IPS DF 6.9 (cell line): ENCODE results near the gene SH3GLB1.

Source experiments
- DNase-seq: peaks from one replicate; pipeline ENCODE4 v3.0.0-alpha.2; 2013; ENCODE audit warnings: low read depth, low spot score
- H3K27ac ChIP-seq: one replicate; pipeline ENCODE4 v1.5.1; 2013; ENCODE audit warnings: low read length, control low read depth
- H3K27me3 ChIP-seq: 2 replicates; pipeline ENCODE4 v1.6.1; 2013; ENCODE audit warnings: mild to moderate bottlenecking, low read length; ENCODE audit not compliant: control insufficient read depth, insufficient read depth
- H3K36me3 ChIP-seq: 2 replicates; pipeline ENCODE4 v1.6.1; 2013; ENCODE audit warnings: low read length; ENCODE audit not compliant: control insufficient read depth, insufficient read depth
- H3K4me1 ChIP-seq: 2 replicates; pipeline ENCODE4 v1.6.1; 2013; ENCODE audit warnings: low read length; ENCODE audit not compliant: control insufficient read depth, insufficient read depth
- H3K4me3 ChIP-seq: 2 replicates; pipeline ENCODE4 v1.5.1; 2013; ENCODE audit warnings: mild to moderate bottlenecking, low read length
- H3K9me3 ChIP-seq: 2 replicates; pipeline ENCODE4 v1.6.1; 2013; ENCODE audit warnings: low read length, inconsistent platforms; ENCODE audit not compliant: control insufficient read depth, insufficient read depth
- WGBS: extraction: QIAGEN DNeasy Blood & Tissue Kit; methylation state at CpG from one replicate; pipeline ENCODE4 v1.1.7; 2013; ENCODE audit warnings: mixed read lengths, missing lambda C conversion rate; ENCODE audit not compliant: insufficient read length, insufficient coverage; 5-methylcytosine and 5-hydroxymethylcytosine counted together

SH3GLB1 gene

DNA sequence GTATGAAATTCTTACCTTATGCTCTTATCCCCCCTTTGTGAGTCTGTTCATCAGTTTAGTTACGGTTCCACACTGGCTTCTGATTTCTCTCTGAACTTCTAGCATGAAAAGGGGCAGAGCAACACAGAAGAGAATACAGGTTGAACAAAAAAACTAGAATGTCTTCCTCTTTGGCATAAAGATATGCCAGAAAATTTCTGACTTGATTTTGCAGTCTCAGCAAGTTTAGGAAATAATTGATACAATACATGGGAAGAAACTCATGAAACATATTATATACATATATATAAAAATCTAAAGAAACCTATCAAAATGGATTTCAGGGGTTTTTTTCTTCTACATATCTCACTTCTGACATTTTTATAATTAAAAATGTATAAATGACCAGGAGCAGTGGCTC, 27.0 kb downstream of the SH3GLB1 start:
- Histone ChIP-seq H3K36me3 (peaks cover 4% of the 10 kb centered on the region; the same call in 1 of the 2 replicates), H3K27ac (no peak overlapping the region), H3K27me3 (no peaks in the 10 kb centered on the region), H3K9me3 (no peaks in the 10 kb centered on the region), H3K4me1 (no peaks in the 10 kb centered on the region), H3K4me3 (no peak overlapping the region)
- no peak for DNase-seq
- no CpG with 5 or more reads among the region's 1 CpG for WGBS

DNA sequence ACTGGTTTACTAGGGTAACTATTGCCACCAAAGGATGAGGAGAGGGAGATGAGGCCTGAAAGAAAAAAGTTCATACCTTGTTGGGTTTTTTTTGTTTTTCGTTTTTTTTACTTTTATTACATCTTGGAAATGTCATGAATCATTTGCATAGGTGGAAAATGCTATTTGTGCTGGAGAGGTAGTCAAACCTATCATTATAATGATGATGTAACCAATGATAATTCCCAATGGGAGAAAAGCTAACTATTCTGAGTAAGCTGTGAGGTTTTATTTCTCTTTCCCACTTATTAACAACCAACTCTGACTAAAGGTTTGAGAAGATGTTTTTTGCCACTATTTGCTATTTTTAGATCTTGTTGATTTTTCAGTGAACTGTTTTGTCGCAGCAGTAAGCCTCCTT, 29.0 kb downstream of the SH3GLB1 start:
- Histone ChIP-seq H3K4me1 (no peaks in the 10 kb centered on the region), H3K27me3 (no peaks in the 10 kb centered on the region), H3K27ac (no peak overlapping the region), H3K4me3 (no peak overlapping the region), H3K36me3 (peaks cover 4% of the 10 kb centered on the region; the same call in 1 of the 2 replicates), H3K9me3 (no peaks in the 10 kb centered on the region)
- WGBS, result no CpG with 5 or more reads among the region's 2 CpGs
- no peak for DNase-seq

DNA sequence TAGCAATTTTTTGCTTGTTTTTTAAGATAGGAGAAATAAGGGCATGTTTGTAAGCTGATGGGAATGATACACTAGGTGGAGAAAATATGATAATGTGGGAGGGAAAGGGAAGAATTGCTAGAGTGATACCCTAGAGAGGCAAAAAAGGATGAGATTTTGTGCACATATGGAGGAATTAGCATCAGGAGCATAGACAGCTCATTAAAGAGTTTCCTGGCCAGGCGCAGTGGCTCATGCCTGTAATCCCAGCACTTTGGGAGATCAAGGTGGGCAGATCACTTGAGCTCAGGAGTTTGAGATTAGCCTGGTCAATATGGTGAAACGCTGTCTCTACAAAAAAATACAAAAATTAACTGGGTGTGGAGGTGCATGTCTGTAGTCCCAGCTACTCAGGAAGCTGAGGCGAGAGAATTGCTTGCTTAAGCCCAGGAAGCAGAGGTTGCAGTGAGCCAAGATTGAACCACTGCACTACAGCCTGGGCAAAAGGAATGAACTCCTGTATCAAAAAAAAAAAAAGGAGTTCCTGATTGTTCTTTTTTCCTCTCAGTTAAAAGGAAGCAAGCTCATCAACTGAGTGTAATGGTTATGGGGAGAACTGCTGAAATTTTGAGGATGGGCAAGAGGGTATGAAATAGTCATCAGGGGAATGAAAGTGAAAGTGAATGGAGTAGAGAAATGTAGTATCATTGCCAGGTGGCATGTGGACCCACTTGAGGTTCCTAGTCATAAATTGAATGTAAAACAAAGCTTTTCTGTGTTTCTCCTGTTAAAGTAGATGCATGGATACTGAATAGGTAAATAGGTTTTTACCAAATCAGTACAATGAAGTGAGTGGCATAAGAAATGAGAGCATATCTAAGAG, 35.5 kb downstream of the SH3GLB1 start:
- Histone ChIP-seq H3K9me3 (no peaks in the 10 kb centered on the region), H3K4me3 (no peak overlapping the region), H3K36me3 (peaks cover 4% of the 10 kb centered on the region; the same call in 1 of the 2 replicates), H3K4me1 (no peaks in the 10 kb centered on the region), H3K27ac (no peak overlapping the region), H3K27me3 (no peaks in the 10 kb centered on the region)
- no peak for DNase-seq
- no CpG with 5 or more reads among the region's 3 CpGs for WGBS

DNA sequence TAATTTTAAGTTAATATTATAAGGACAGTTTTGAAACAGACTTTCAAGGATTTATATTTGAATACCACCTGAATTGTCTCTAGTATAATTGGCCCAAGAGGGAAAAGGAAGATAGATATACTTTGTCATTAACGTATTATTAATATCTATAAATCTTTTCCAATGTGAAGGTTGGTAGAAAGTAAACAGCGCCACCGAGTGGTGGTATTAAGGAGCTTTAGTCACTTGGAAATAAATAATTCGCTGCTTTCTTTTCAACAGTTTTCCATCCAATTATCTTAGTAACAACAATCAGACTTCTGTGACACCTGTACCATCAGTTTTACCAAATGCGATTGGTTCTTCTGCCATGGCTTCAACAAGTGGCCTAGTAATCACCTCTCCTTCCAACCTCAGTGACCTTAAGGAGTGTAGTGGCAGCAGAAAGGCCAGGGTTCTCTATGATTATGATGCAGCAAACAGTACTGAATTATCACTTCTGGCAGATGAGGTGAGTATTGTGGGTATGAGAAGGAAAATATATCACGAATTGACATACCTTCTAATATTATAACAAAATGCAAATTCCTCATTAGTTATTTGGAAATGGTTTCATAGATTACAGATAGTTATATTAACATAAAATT, 37.7 kb downstream of the SH3GLB1 start:
- WGBS, result no CpG with 5 or more reads among the region's 6 CpGs
- H3K36me3 ChIP-seq, result no peaks in the 10 kb centered on the region; the same call in 1 of the 2 replicates

DNA sequence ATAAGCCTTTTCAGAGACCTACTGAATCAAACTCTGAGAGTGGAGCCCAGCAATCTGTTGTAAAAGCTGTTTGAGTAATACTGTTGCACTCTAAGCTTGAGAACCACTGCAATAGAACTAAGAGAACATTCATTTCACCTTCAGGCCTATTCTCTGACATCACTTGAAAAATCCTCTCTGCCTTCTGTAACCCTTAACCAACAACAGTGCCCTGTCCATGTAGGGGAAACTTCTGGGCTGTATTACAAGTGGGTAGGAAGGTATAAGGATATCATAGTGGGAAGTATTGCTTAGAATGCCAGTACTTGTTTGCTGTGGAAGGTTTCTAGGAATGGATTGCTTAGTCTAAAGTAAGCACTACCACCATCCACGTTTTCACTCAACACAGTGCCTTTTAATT, 42.9 kb downstream of the SH3GLB1 start:
- Histone ChIP-seq H3K4me3 (no peak overlapping the region), H3K27me3 (no peaks in the 10 kb centered on the region), H3K27ac (no peak overlapping the region), H3K4me1 (no peaks in the 10 kb centered on the region), H3K9me3 (no peaks in the 10 kb centered on the region), H3K36me3 (no peaks in the 10 kb centered on the region; the same call in 1 of the 2 replicates)
- DNase-seq, result no peak
- no CpG with 5 or more reads among the region's 1 CpG for WGBS

More for the DNA sequence above, 37.7 kb downstream of the SH3GLB1 start:
- Histone ChIP-seq H3K27ac (no peak overlapping the region), H3K27me3 (no peaks in the 10 kb centered on the region), H3K9me3 (no peaks in the 10 kb centered on the region), H3K4me3 (no peak overlapping the region), H3K4me1 (no peaks in the 10 kb centered on the region)
- no peak for DNase-seq

DNA sequence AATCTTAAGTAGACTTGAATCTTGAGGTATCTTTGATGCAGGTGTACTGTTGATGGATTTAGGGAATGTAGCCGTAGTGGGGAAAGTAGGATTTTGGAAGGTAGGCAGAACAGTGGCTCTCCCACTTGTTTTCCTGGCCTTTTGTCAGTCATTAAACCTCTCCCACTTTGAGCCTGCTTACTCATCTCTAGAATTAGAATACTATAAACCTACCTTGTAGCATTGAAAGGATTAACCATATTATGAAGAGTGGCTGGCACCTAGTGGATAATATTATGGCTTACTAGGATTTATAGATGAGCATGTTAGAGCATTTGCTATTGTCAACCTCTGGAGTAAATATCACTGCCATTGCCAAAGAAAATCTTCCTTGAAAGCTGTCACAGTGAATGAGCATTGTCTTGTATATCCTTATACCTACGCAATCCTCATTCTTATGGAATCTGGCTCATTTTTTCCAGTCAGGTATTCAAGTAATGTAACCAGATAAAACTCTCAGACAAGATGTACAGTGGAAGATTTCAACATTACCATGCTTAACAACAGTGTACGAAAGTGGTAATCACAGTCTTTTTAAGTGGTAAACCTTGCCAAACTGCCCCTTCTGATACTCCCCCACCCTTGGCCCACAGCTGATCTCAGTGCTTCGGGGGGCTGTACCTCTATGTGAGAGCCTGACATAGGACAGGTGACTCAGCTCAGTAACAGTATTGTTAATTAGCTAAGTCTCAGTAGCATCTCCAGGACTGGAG, 44.4 kb downstream of the SH3GLB1 start:
- no peak overlapping the region for H3K4me3 ChIP-seq
- H3K27ac ChIP-seq, result no peak overlapping the region
- no peaks in the 10 kb centered on the region for H3K9me3 ChIP-seq
- H3K27me3 ChIP-seq, result no peaks in the 10 kb centered on the region
- no peaks in the 10 kb centered on the region; the same call in 1 of the 2 replicates for H3K36me3 ChIP-seq
- no peaks in the 10 kb centered on the region for H3K4me1 ChIP-seq
- no peak for DNase-seq
- WGBS, result no CpG with 5 or more reads among the region's 4 CpGs

DNA sequence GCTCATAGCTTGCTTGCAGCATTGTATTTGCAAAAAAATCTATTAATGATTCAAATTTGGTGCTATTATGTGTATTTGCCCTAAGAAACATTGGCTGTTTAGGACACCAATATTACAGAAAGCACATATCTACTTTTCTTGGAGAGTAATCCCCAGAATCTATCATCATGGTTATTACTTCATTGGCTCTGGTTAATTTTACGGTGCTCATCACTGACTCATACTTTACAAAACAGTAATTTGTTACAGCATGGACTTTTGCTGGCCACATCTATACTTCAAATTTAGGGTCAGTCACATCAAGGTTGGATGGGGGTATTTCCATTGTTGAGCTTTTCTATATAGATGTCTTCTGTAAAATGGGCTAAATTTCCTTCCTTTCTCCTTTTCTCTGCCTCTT, 45.7 kb downstream of the SH3GLB1 start:
- Histone ChIP-seq H3K27ac (no peak overlapping the region), H3K4me3 (no peak overlapping the region), H3K36me3 (no peaks in the 10 kb centered on the region; the same call in 1 of the 2 replicates), H3K9me3 (no peaks in the 10 kb centered on the region), H3K27me3 (no peaks in the 10 kb centered on the region), H3K4me1 (peaks cover 2% of the 10 kb centered on the region; the same call in 1 of the 2 replicates)
- no CpG with 5 or more reads among the region's 1 CpG for WGBS
- DNase-seq, result no peak

DNA sequence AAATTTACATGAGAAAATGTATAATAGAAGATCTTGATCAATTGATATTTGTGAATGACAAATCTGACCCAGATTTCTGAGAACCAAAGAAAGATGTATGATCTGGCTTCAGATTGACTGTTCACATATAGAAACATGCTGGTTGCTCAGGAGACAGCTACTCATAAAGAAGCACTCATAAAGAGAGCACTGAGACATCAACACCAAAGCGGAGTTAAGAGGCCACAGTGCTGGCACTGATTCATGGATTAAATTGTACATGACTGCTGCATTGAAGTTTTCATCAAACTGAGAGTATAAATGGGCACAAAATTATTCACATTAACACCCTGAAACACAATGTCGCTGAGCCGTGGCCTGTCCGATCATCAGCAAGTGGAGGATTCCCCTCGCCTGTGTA, 46.2 kb downstream of the SH3GLB1 start:
- no CpG with 5 or more reads among the region's 5 CpGs for WGBS
- Histone ChIP-seq H3K9me3 (no peaks in the 10 kb centered on the region), H3K27me3 (no peaks in the 10 kb centered on the region), H3K4me3 (no peak overlapping the region), H3K27ac (no peak overlapping the region), H3K4me1 (peaks cover 2% of the 10 kb centered on the region; the same call in 1 of the 2 replicates), H3K36me3 (no peaks in the 10 kb centered on the region)
- DNase-seq, result no peak

DNA sequence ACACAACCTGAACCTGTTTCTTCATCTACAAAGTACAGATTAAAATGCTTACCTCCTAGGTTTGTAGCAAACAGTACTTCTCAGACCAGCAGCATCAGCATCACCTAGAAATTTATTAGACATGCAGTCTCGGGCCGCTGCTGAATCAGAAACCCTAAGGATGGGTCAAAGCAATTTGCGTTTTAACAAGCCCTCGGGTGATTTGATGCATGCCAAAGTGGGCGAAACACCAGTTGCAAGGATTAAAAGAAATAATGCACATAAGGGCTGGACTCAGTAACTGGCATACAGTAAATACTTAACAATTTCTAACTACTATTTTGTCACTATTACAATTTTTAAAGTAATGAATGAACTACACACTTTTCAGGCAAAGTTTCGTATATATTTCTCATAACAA, 47.5 kb downstream of the SH3GLB1 start:
- Histone ChIP-seq H3K27me3 (no peaks in the 10 kb centered on the region), H3K9me3 (no peaks in the 10 kb centered on the region), H3K4me1 (peaks cover 2% of the 10 kb centered on the region; the same call in 1 of the 2 replicates), H3K4me3 (no peak overlapping the region), H3K36me3 (no peaks in the 10 kb centered on the region), H3K27ac (no peak overlapping the region)
- DNase-seq, result no peak
- WGBS, result no CpG with 5 or more reads among the region's 6 CpGs

DNA sequence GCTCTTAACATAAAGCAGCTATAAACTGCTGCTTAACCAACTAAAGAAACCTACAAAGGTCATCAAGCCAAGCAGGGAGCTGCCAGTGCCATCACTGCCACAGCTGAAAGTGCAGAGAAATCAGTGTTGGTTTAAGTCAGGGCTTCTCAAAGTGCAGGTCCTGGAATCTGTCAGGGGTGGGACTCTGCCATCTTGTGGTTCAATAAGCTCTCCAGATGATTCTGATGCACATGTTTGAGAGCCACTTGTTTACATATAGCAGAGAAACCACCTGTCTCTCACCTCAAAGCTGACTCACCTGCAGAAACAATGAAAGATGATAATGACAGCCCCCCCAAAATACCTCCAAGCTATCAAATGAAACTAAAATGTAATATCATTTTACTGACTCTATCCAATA, 49.3 kb downstream of the SH3GLB1 start:
- DNase-seq, result no peak
- H3K4me3 ChIP-seq, result no peak overlapping the region
- H3K27me3 ChIP-seq, result no peaks in the 10 kb centered on the region
- no peaks in the 10 kb centered on the region for H3K36me3 ChIP-seq
- peaks cover 2% of the 10 kb centered on the region; the same call in 1 of the 2 replicates for H3K4me1 ChIP-seq
- no peak overlapping the region for H3K27ac ChIP-seq
- no peaks in the 10 kb centered on the region for H3K9me3 ChIP-seq
